ENCODE data around the gene CCNG1.

Gene CCNG1

GRCh38 chr5:163463063-163463435 lies 25.7 kb downstream of the CCNG1 start:
- no peak overlapping the region for H3K4me3 ChIP-seq (replicated peaks; ENCODE audit: low read depth, low read length)
- TF ChIP-seq CTCF (IDR thresholded peaks at IDR 0.05; ENCODE audit: low read depth, low read length, missing control alignments), result no peak
- no peak for DNase-seq (ENCODE audit: extremely low read depth, low read depth)

- H3K4me3 ChIP-seq (replicated peaks; ENCODE audit: low read depth, low read length), result no peak overlapping the region
- no peak for DNase-seq (ENCODE audit: extremely low read depth, low read depth)
- TF ChIP-seq CTCF (IDR thresholded peaks at IDR 0.05; ENCODE audit: low read depth, low read length, missing control alignments), result no peak
Measured at GRCh38 chr5:163467682-163468081, 30.3 kb downstream of the CCNG1 start.

GRCh38 chr5:163473635-163474243 lies 36.3 kb downstream of the CCNG1 start:
- no peak for TF ChIP-seq CTCF (IDR thresholded peaks at IDR 0.05; ENCODE audit: low read depth, low read length, missing control alignments)
- no peak for DNase-seq (ENCODE audit: extremely low read depth, low read depth)
- H3K4me3 ChIP-seq (replicated peaks; ENCODE audit: low read depth, low read length), result no peak overlapping the region

DNA sequence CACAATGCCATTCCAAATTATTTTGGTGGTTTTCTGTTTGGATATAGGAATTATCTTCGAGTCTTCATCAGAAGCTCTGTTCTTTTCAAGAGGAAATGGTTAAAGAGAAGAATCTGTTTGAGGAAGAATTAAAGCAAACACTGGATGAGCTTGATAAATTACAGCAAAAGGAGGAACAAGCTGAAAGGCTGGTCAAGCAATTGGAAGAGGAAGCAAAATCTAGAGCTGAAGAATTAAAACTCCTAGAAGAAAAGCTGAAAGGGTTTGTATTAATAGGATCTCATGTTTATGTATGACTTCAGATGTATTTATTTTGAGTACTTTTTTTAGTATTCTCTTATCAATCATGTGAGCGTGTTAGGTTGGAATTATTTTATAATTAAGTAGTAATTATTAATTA lies 38.0 kb downstream of the CCNG1 start:
- TF ChIP-seq CTCF (IDR thresholded peaks at IDR 0.05; ENCODE audit: low read depth, low read length, missing control alignments), result no peak
- no peak overlapping the region for H3K4me3 ChIP-seq (replicated peaks; ENCODE audit: low read depth, low read length)
- DNase-seq (ENCODE audit: extremely low read depth, low read depth), result no peak

DNA sequence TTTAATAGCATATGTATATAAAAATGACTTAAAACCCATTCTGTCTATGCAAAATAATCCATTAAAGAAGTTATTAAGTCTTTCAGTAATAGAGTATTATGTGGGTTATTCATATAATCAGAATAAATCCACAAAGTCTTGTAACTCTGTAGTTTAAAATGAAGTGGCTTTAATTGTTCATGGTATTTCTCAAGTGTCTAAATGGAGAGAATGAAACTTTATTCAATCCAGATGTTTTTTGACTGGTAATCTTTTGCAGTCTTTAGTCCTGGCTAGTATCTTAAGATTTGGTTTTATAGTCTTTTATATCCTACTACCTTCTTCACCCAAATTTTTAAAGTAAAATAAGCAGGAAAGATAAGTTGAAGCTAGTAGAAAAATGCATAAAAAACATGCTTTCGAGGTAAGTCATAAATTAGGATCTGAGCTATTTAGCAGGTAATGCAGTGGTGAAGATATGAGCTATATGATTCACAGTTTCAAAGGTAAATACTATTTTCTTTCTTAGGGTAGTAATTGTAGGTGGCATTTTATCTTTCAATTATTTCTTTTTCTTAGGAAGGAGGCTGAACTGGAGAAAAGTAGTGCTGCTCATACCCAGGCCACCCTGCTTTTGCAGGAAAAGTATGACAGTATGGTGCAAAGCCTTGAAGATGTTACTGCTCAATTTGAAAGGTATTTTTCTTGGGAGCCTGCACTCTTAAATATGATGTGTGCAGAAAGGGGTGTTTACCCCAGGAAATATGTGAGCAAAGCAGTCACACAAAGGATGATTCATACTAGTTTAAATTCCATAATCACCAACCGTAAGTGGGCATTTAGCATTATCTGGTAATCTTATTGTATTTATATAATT lies 41.0 kb downstream of the CCNG1 start:
- no peak overlapping the region for H3K4me3 ChIP-seq (replicated peaks; ENCODE audit: low read depth, low read length)
- DNase-seq (ENCODE audit: extremely low read depth, low read depth), result no peak
- TF ChIP-seq CTCF (IDR thresholded peaks at IDR 0.05; ENCODE audit: low read depth, low read length, missing control alignments), result no peak

- H3K4me3 ChIP-seq (replicated peaks; ENCODE audit: low read depth, low read length), result no peak overlapping the region
- no peak for DNase-seq (ENCODE audit: extremely low read depth, low read depth)
- no peak for TF ChIP-seq CTCF (IDR thresholded peaks at IDR 0.05; ENCODE audit: low read depth, low read length, missing control alignments)
Measured at GRCh38 chr5:163478982-163479271, 41.5 kb downstream of the CCNG1 start.
